Upper lobe of right lung (tissue), 1 donor: ENCODE measurements around the gene TNK2. TPM values are rescaled to one million over a fixed set of nuclear protein-coding genes. Genes with fewer than 3 reads are reported as not detected.
A peak's percentile ranks its signal among the peaks of the same experiment; 100 is the strongest.

Source experiments
- ATAC-seq: fragments of 200-7000 bp; cut with Tn5 transposase; one replicate; pipeline ENCODE4 v1.9.1; 2020; ENCODE audit warnings: mild to moderate bottlenecking, moderate library complexity
- DNase-seq: peaks from one replicate; pipeline ENCODE4 v3.0.0-alpha.2; 2020
- H3K27ac ChIP-seq: fragments of 200-600 bp; one replicate; pipeline ENCODE4 v1.8.0; 2022
- H3K27me3 ChIP-seq: fragments of 200-600 bp; one replicate; pipeline ENCODE4 v1.8.0; 2022; ENCODE audit warnings: mild to moderate bottlenecking
- H3K36me3 ChIP-seq: fragments of 200-600 bp; one replicate; pipeline ENCODE4 v1.8.0; 2022
- H3K4me1 ChIP-seq: fragments of 200-600 bp; one replicate; pipeline ENCODE4 v1.8.0; 2022
- H3K4me3 ChIP-seq: fragments of 200-600 bp; one replicate; pipeline ENCODE4 v1.8.0; 2022; ENCODE audit warnings: mild to moderate bottlenecking
- H3K9me3 ChIP-seq: fragments of 200-600 bp; one replicate; pipeline ENCODE4 v1.8.0; 2022
- CTCF ChIP-seq: fragments of 200-600 bp; IDR thresholded peaks from one replicate; pipeline ENCODE4 v1.8.0; 2022; ENCODE audit warnings: antibody characterized with exemption
- intact Hi-C: fragments of 100-400 bp; cut with DNase I; formaldehyde crosslinking; loops from one replicate; pipeline ENCODE4 v1.11.0; 2022
- total RNA-seq: library from RNA; stranded (reverse); fragmentation: NEBNext Ultra II Directional; extraction: Animal tissue kit (Norgen Biotek cat#: 25700); gene quantifications from one replicate; pipeline ENCODE4 v1.2.1, GENCODE V29; 2021
- donor health status: DM: no; HTN: yes; CAD: no; lungs with severe emphysema.

Gene TNK2
- total RNA-seq, 1 donor from 2014 or later, result 58.8 TPM

GRCh38 chr3:195870442-195870841 lies 37.9 kb downstream of the TNK2 start:
- TF ChIP-seq CTCF, result no peak
- peaks cover 13% of the 10 kb centered on the region for H3K36me3 ChIP-seq
- DNase-seq (no peak), ATAC-seq (no peak)
- no peaks in the 10 kb centered on the region for H3K4me1 ChIP-seq
- H3K27me3 ChIP-seq, result no peaks in the 10 kb centered on the region
- H3K9me3 ChIP-seq, result no peaks in the 10 kb centered on the region
- intact Hi-C loops, result no loop called here
- H3K4me3 ChIP-seq, result no peak overlapping the region
- H3K27ac ChIP-seq, result no peak overlapping the region

- no peak for ATAC-seq
- Histone ChIP-seq H3K4me1 (no peaks in the 10 kb centered on the region), H3K27me3 (no peaks in the 10 kb centered on the region), H3K4me3 (no peak overlapping the region), H3K27ac (no peak overlapping the region), H3K36me3 (peaks cover 13% of the 10 kb centered on the region), H3K9me3 (no peaks in the 10 kb centered on the region)
- no peak for DNase-seq
- intact Hi-C loops, result loop anchor here (10.0 kb wide), 1 partner anchor 45 kb away; no protein-coding TSS in a partner anchor
- no peak for TF ChIP-seq CTCF
These were observed 38.8 kb downstream of the TNK2 start for GRCh38 chr3:195869413-195870001.

GRCh38 chr3:195868866-195869412 lies 39.4 kb downstream of the TNK2 start:
- ATAC-seq (no peak), DNase-seq (no peak)
- H3K4me1 ChIP-seq, result no peaks in the 10 kb centered on the region
- peaks cover 13% of the 10 kb centered on the region for H3K36me3 ChIP-seq
- intact Hi-C loops, result loop anchor here (10.0 kb wide), 1 partner anchor 46 kb away; no protein-coding TSS in a partner anchor
- no peak overlapping the region for H3K27ac ChIP-seq
- H3K27me3 ChIP-seq, result no peaks in the 10 kb centered on the region
- H3K4me3 ChIP-seq, result no peak overlapping the region
- no peak for TF ChIP-seq CTCF
- no peaks in the 10 kb centered on the region for H3K9me3 ChIP-seq

GRCh38 chr3:195868336-195868865 lies 40.0 kb downstream of the TNK2 start:
- H3K4me3 ChIP-seq, result no peak overlapping the region
- H3K27ac ChIP-seq, result no peak overlapping the region
- intact Hi-C loops, result loop anchor here (10.0 kb wide), 1 partner anchor 46 kb away; no protein-coding TSS in a partner anchor
- H3K9me3 ChIP-seq, result no peaks in the 10 kb centered on the region
- H3K36me3 ChIP-seq, result peaks cover 13% of the 10 kb centered on the region
- no peak for TF ChIP-seq CTCF
- DNase-seq, result no peak
- H3K27me3 ChIP-seq, result no peaks in the 10 kb centered on the region
- H3K4me1 ChIP-seq, result no peaks in the 10 kb centered on the region
- no peak for ATAC-seq

- Histone ChIP-seq H3K27me3 (no peaks in the 10 kb centered on the region), H3K4me3 (no peak overlapping the region), H3K27ac (no peak overlapping the region), H3K36me3 (peaks cover 13% of the 10 kb centered on the region), H3K9me3 (no peaks in the 10 kb centered on the region), H3K4me1 (no peaks in the 10 kb centered on the region)
- TF ChIP-seq CTCF, result no peak
- ATAC-seq (no peak), DNase-seq (peak; percentile 66)
- intact Hi-C loops, result loop anchor here (10.0 kb wide), 1 partner anchor 47 kb away; no protein-coding TSS in a partner anchor
These were observed 40.6 kb downstream of the TNK2 start for GRCh38 chr3:195867631-195868335.
